ENCODE measurements around the gene IDI2. TPM values are rescaled to one million over a fixed set of nuclear protein-coding genes. Genes with fewer than 3 reads are reported as not detected.

Gene IDI2
- total and polyA plus RNA-seq, 8 donors, result 0.14 to 0.15 TPM; not detected in 6

DNA sequence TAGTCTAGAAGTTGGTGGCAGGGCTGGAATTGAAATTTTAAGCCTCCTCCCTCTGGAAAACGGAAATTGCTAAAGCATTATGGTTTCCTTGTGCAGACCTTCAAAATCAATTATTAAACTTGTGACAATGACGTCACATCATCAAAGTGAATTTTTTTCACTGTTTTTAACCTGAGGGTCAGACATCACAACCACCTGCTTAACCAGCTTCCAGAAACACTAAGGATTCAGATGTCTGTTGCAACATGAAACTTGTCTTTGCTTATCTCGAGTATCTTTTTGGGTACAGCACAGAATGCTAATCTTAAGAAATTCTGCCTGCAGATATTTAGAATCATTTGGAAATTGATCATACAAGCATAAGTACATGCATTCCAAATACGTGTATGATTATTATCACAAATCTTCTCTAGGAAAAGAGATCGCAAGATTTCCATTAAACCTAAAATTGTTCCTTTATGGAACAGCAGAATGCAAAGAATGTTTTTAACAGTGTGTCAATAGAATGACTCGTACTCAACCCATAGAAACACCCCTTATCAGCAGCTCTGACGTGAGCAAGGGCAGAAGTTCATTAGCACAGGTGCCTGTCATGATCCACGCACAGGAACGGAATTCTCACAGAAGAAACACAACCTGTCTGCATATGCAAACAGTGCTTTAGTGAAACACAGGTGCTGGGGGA is 41.5 kb downstream of the IDI2 start:
- no peaks in the 10 kb centered on the region for H3K27me3 ChIP-seq
- peaks cover under 1 to 9% (median 1%) of the 10 kb centered on the region in 3 donors for H3K4me1 ChIP-seq
- DNase-seq (peak in 1 of 6 donors; percentile 32), ATAC-seq (no peak), FAIRE-seq (no peak)
- no peaks in the 10 kb centered on the region for H3K36me3 ChIP-seq
- intact Hi-C loops (cut with DNase I), result no loop called here
- TF ChIP-seq, protein P1, sequence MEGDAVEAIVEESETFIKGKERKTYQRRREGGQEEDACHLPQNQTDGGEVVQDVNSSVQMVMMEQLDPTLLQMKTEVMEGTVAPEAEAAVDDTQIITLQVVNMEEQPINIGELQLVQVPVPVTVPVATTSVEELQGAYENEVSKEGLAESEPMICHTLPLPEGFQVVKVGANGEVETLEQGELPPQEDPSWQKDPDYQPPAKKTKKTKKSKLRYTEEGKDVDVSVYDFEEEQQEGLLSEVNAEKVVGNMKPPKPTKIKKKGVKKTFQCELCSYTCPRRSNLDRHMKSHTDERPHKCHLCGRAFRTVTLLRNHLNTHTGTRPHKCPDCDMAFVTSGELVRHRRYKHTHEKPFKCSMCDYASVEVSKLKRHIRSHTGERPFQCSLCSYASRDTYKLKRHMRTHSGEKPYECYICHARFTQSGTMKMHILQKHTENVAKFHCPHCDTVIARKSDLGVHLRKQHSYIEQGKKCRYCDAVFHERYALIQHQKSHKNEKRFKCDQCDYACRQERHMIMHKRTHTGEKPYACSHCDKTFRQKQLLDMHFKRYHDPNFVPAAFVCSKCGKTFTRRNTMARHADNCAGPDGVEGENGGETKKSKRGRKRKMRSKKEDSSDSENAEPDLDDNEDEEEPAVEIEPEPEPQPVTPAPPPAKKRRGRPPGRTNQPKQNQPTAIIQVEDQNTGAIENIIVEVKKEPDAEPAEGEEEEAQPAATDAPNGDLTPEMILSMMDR (IDR thresholded peaks at IDR 0.05), result no peak
- H3K9me3 ChIP-seq, result no peaks in the 10 kb centered on the region
- no peak overlapping the region for H3K27ac ChIP-seq
- 48 to 53% methylated on average over 9 of the region's 9 CpGs for WGBS, 2 donors
- no peak overlapping the region for H3K4me3 ChIP-seq

DNA sequence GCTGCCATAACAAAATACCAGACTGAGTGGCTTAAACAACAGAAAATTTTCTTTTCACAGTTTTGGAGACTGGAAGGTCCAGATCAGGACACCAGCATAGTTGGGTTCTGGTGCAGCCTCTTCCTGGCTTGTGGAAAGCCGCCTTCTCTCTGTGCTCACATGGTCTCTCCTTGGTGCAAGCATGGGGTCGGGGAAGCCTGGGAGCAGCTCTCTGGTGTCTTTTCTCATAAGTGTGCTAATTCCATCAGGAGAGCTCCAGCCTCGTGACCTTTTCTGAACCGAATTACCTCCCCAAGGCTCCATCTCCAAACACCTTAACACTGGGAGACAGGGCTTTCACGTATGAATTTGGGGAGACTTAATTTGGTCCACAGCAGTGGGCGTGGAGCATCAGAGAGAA is 42.3 kb downstream of the IDI2 start:
- TF ChIP-seq, protein P1 (IDR thresholded peaks at IDR 0.05), result no peak
- ATAC-seq (no peak), FAIRE-seq (no peak), DNase-seq (no peak)
- intact Hi-C loops (cut with DNase I), result no loop called here
- 93 to 94% methylated on average over 6 of the region's 6 CpGs for WGBS, 2 donors
- no peaks in the 10 kb centered on the region for H3K36me3 ChIP-seq
- no peaks in the 10 kb centered on the region for H3K27me3 ChIP-seq
- peaks cover 0 to 9% (median 0%) of the 10 kb centered on the region in 3 donors for H3K4me1 ChIP-seq
- no peak overlapping the region for H3K4me3 ChIP-seq
- H3K9me3 ChIP-seq, result no peaks in the 10 kb centered on the region
- H3K27ac ChIP-seq, result no peak overlapping the region

DNA sequence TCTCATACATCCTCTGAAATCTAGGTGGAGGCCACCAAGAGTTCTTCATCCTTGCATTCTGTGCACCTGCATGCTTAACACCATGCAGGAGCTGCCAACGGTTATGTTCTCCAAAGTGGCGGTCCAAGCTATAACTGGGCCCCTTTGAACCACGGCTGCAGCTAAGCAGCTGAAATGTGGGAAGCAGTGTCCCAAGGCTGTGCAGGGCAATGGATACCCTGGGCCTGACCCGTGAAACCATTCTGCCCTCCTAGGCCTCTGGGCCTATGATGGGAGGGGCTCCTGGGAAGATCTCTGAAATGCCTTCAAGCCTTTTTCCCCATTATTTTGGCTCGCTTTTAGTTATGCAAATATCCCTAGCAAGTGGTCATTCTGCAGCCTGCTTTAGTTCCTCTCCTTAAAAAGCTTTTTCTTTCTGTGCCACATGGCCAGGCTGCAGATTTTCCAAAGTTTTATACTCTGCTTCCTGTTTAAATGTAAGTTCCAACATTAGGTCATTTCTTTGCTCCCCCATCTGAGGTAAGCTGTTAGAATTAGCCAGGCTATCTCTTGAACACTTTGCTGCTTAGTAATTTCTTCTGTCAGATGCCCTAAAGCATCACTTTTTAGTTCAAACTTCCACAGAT is 45.1 kb downstream of the IDI2 start:
- no peaks in the 10 kb centered on the region for H3K27me3 ChIP-seq
- no peak overlapping the region for H3K27ac ChIP-seq
- DNase-seq, result no peak
- no peak overlapping the region for H3K4me3 ChIP-seq
- intact Hi-C loops (cut with DNase I), result no loop called here
- TF ChIP-seq, protein P1 (IDR thresholded peaks at IDR 0.05), result no peak
- 95 to 99% methylated on average over 5 of the region's 5 CpGs for WGBS, 2 donors
- H3K9me3 ChIP-seq, result no peaks in the 10 kb centered on the region
- no peak for FAIRE-seq
- no peak for ATAC-seq
- H3K4me1 ChIP-seq, result no peaks in the 10 kb centered on the region
- H3K36me3 ChIP-seq, result no peaks in the 10 kb centered on the region

DNA sequence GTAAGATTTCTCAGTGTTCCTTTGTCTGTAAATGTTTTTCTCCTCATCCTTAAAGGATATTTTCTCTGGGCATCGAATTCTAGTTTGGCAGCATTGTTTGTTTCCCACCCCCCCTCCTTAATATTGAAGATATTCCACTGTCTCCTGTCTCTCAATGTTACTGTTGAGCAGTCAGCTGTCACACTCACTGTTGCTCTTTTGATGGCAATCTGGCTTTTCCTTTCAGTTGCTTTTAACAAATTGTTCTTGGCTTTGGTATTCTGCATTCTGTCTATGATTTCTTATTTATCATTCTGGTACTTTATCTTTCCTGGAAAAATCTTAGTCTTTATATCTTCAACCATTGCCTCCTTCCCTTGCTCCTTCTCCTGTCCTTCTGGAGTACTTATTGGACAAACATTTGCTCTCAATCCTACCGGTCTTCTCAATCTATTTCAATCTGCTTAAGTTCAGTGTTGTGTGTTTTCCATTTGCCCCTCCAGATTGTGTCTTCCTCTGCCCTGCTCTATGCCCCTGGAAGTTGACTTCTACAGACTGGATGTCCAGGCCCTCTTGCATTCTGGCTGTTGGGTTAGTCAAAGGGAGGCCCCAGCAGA is 46.7 kb downstream of the IDI2 start:
- TF ChIP-seq, protein P1 (IDR thresholded peaks at IDR 0.05), result no peak
- Histone ChIP-seq H3K9me3 (no peaks in the 10 kb centered on the region), H3K4me1 (no peaks in the 10 kb centered on the region), H3K4me3 (no peak overlapping the region), H3K27me3 (no peaks in the 10 kb centered on the region), H3K27ac (no peak overlapping the region), H3K36me3 (no peaks in the 10 kb centered on the region)
- intact Hi-C loops (cut with DNase I), result no loop called here
- FAIRE-seq (no peak), DNase-seq (no peak), ATAC-seq (no peak)
- 86 to 91% methylated on average over 2 of the region's 2 CpGs for WGBS, 2 donors

DNA sequence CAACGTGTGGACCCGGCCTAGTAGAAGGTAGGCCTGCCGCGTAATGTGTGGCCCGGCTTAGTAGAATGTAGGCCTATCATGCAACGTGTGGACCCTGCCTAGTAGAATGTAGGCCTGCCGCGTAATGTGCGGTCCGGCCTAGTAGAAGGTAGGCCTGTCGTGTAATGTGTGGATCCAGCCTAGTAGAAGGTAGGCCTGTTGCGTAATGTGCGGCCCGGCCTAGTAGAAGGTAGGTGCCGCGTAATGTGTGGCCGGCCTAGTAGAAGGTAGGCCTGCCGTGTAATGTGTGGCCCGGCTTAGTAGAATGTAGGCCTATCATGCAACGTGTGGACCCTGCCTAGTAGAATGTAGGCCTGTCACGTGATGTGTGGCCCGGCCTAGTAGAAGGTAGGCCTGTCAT is 49.3 kb downstream of the IDI2 start:
- no peak for ATAC-seq
- no peaks in the 10 kb centered on the region for H3K27me3 ChIP-seq
- DNase-seq, result no peak
- TF ChIP-seq, protein P1 (IDR thresholded peaks at IDR 0.05), result no peak
- intact Hi-C loops (cut with DNase I), result no loop called here
- no peak overlapping the region for H3K27ac ChIP-seq
- H3K36me3 ChIP-seq, result no peaks in the 10 kb centered on the region
- no peaks in the 10 kb centered on the region for H3K9me3 ChIP-seq
- H3K4me3 ChIP-seq, result no peak overlapping the region
- 92 to 93% methylated on average over 22 of the region's 22 CpGs for WGBS, 2 donors
- peaks cover under 1 to 3% (median 2%) of the 10 kb centered on the region in 3 donors for H3K4me1 ChIP-seq
- no peak for FAIRE-seq

Data from pancreas (tissue), 10 donors.